Measurements from ENCODE around the gene DCUN1D3.

GRCh38 chr16:20906341-20907255, 6.4 kb upstream of the DCUN1D3 start:
- TF ChIP-seq POLR2A (IDR thresholded peaks at IDR 0.05) (no peak), CTCF (IDR thresholded peaks at IDR 0.05) (no peak)

Measured in testis (tissue), 2 donors.